ENCODE results near the gene GUCY1B1. TPM values are rescaled to one million over a fixed set of nuclear protein-coding genes. Genes with fewer than 3 reads are reported as not detected.

Gene GUCY1B1
- total RNA-seq, 1 donor from 2014 or later, result 1.5 TPM

DNA sequence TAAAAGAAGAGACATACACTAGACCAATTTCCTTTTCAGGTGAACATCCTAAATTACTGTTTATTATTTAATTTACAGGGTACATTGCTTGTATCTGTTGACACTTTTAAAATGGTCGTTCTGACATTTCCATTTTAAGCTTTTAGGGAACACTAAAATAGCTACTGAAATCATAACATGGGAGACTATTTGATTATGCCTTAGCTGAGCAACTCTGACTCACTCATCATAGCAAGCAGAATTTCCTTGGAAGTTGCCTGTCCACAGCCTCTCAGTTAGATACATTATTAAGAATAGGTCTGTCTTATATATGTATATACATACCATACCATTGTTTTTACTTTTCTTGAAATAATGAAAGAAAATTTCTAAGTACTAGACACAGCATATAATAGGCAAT is 22.0 kb downstream of the GUCY1B1 start:
- no peak overlapping the region for H3K4me3 ChIP-seq (ENCODE audit: insufficient read depth, low read depth, low read length)
- Mint-ChIP-seq H3K36me3 (ENCODE audit: low read depth, unreplicated experiment) (no peaks in the 10 kb centered on the region), H3K27ac (ENCODE audit: unreplicated experiment) (no peak overlapping the region), H3K4me1 (ENCODE audit: low read depth, unreplicated experiment) (peaks cover 1% of the 10 kb centered on the region), H3K9me3 (ENCODE audit: unreplicated experiment) (no peaks in the 10 kb centered on the region), H3K4me3 (ENCODE audit: unreplicated experiment) (no peak overlapping the region), H3K27me3 (ENCODE audit: low read depth, unreplicated experiment) (no peaks in the 10 kb centered on the region)
- TF ChIP-seq CTCF (IDR thresholded peaks at IDR 0.05; ENCODE audit: insufficient read depth, low read depth, low read length) (no peak), EZH2 (IDR thresholded peaks at IDR 0.05; ENCODE audit: insufficient read depth, low read length) (no peak)
- no peak overlapping the region for H3K27ac ChIP-seq (ENCODE audit: low read depth, low read length)
- FAIRE-seq (no peak), DNase-seq (ENCODE audit: low read depth) (no peak)
- H3K4me2 ChIP-seq (ENCODE audit: low read length), result no peak overlapping the region
- no peaks in the 10 kb centered on the region for H3K27me3 ChIP-seq (ENCODE audit: insufficient read depth, low read length)
- no peaks in the 10 kb centered on the region for H3K4me1 ChIP-seq (ENCODE audit: insufficient read depth, low read length)
- no peaks in the 10 kb centered on the region for H3K79me2 ChIP-seq (ENCODE audit: insufficient read depth, low read length)
- H2AFZ ChIP-seq (ENCODE audit: low read depth, low read length), result no peak overlapping the region
- no peaks in the 10 kb centered on the region for H3K36me3 ChIP-seq (ENCODE audit: insufficient read depth, low read length)
- H4K20me1 ChIP-seq (ENCODE audit: insufficient read depth, low read length), result no peaks in the 10 kb centered on the region
- H3K9ac ChIP-seq (ENCODE audit: low read length), result no peak overlapping the region
- no peaks in the 10 kb centered on the region for H3K9me3 ChIP-seq (ENCODE audit: insufficient read depth, low read depth, low read length)

DNA sequence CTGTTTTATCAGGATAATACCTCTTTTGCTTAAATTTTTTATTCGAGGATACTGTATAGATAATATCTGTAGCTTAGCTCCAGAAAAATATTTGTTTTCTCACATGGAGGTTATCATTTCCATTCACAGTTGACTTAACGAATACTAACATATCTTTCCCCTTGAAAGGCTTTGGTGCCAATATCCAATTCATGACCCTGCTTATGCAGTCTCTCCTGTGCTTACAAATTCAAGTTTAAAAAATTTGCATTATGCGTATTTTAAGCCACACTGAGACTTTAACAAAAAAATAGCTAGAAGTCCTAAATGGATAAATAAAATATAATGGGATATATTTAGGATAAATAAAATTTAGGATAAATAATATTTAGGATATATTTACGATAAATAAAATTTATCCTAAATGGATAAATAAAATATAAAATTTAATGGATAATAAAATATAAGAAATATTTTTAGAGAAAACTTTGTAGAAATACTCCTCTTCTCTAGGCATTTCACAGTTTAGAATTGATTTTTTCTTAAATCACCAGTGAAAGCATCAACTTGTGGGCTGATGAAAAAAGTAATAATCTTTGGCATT is 22.5 kb downstream of the GUCY1B1 start:
- FAIRE-seq, result no peak
- no peaks in the 10 kb centered on the region for H3K36me3 Mint-ChIP-seq (ENCODE audit: low read depth, unreplicated experiment)
- H3K27ac Mint-ChIP-seq (ENCODE audit: unreplicated experiment), result no peak overlapping the region

More for the DNA sequence above, 22.5 kb downstream of the GUCY1B1 start:
- TF ChIP-seq CTCF (IDR thresholded peaks at IDR 0.05; ENCODE audit: insufficient read depth, low read depth, low read length) (no peak), EZH2 (IDR thresholded peaks at IDR 0.05; ENCODE audit: insufficient read depth, low read length) (no peak)
- H3K27me3 Mint-ChIP-seq (ENCODE audit: low read depth, unreplicated experiment), result no peaks in the 10 kb centered on the region
- Histone ChIP-seq H4K20me1 (ENCODE audit: insufficient read depth, low read length) (no peaks in the 10 kb centered on the region), H3K9me3 (ENCODE audit: insufficient read depth, low read depth, low read length) (no peaks in the 10 kb centered on the region), H3K36me3 (ENCODE audit: insufficient read depth, low read length) (no peaks in the 10 kb centered on the region), H3K79me2 (ENCODE audit: insufficient read depth, low read length) (no peaks in the 10 kb centered on the region), H3K4me1 (ENCODE audit: insufficient read depth, low read length) (no peaks in the 10 kb centered on the region), H3K4me2 (ENCODE audit: low read length) (no peak overlapping the region), H3K9ac (ENCODE audit: low read length) (no peak overlapping the region), H2AFZ (ENCODE audit: low read depth, low read length) (no peak overlapping the region), H3K27me3 (ENCODE audit: insufficient read depth, low read length) (no peaks in the 10 kb centered on the region), H3K27ac (ENCODE audit: low read depth, low read length) (no peak overlapping the region), H3K4me3 (ENCODE audit: insufficient read depth, low read depth, low read length) (no peak overlapping the region)
- no peak overlapping the region for H3K4me3 Mint-ChIP-seq (ENCODE audit: unreplicated experiment)
- no peak for DNase-seq (ENCODE audit: low read depth)
- peaks cover 1% of the 10 kb centered on the region for H3K4me1 Mint-ChIP-seq (ENCODE audit: low read depth, unreplicated experiment)
- H3K9me3 Mint-ChIP-seq (ENCODE audit: unreplicated experiment), result no peaks in the 10 kb centered on the region

All from astrocyte (in vitro differentiated cells and primary cell).